PFSK-1 (cell line): ENCODE measurements around the gene TMEM45A.

ENCODE experiments used
- FOXP2 ChIP-seq: optimal IDR thresholded peaks from 2 replicates; pipeline ENCODE3; 2011; ENCODE audit warnings: borderline replicate concordance, control low read depth, inconsistent platforms; ENCODE audit not compliant: insufficient read depth; ENCODE audit errors: extremely low read length, extremely low read depth
- POLR2AphosphoS5 ChIP-seq: IDR thresholded peaks from 2 replicates; pipeline ENCODE4 v1.6.1; 2012; ENCODE audit warnings: low read depth, mild to moderate bottlenecking, control low read depth, low read length, moderate library complexity
- REST ChIP-seq, 2 experiments: IDR thresholded peaks; 2 replicates each; pipeline versions ENCODE4 v1.6.1 to v1.8.0; 2011 to 2012; ENCODE audit warnings: low read depth in 2 of 2, low read length in 2 of 2, control low read depth in 1 of 2, inconsistent platforms in 1 of 2, mild to moderate bottlenecking in 1 of 2, moderate library complexity in 1 of 2; ENCODE audit not compliant: insufficient read depth in 1 of 2
- SIN3A ChIP-seq: IDR thresholded peaks from 2 replicates; pipeline ENCODE4 v1.6.1; 2012; ENCODE audit warnings: mild to moderate bottlenecking, low read length, moderate library complexity, borderline replicate concordance; ENCODE audit not compliant: insufficient read depth
- TAF1 ChIP-seq: IDR thresholded peaks from 2 replicates; pipeline ENCODE4 v1.6.1; 2012; ENCODE audit warnings: low read length, control low read depth, borderline replicate concordance; ENCODE audit not compliant: insufficient read depth

GRCh38 chr3:100580147-100580546 is 87.7 kb downstream of the TMEM45A start:
- TF ChIP-seq POLR2AphosphoS5 (no peak), TAF1 (no peak), REST (IDR thresholded peaks at IDR 0.05; ENCODE audit: insufficient read depth in 1 of 2, low read depth in 2 of 2, low read length in 2 of 2) (no peak), SIN3A (no peak), FOXP2 (no peak)
